Memory B cell (primary cell): ENCODE measurements around the gene SLC46A1.

Experiments
- ATAC-seq: fragments of 150-1000 bp; cut with Tn5 transposase; 2 replicates; pipeline ENCODE4 v1.10.0; 2021; ENCODE audit warnings: low read depth, mild to moderate bottlenecking, moderate library complexity
- DNase-seq, 2 donors: peaks; one replicate each; pipeline ENCODE4 v3.0.0; 2022; ENCODE audit warnings: low spot score in 2 of 2
- H3K27ac Mint-ChIP-seq: one replicate; pipeline ENCODE4 v1.8.0; 2022; ENCODE audit warnings: mild to moderate bottlenecking, moderate library complexity, mixed read lengths
- H3K27me3 Mint-ChIP-seq: one replicate; pipeline ENCODE4 v1.8.0; 2022; ENCODE audit warnings: mixed read lengths
- H3K36me3 Mint-ChIP-seq: one replicate; pipeline ENCODE4 v1.8.0; 2022; ENCODE audit warnings: mild to moderate bottlenecking, mixed read lengths
- H3K4me1 Mint-ChIP-seq: one replicate; pipeline ENCODE4 v1.8.0; 2022; ENCODE audit warnings: mixed read lengths
- H3K4me3 Mint-ChIP-seq: one replicate; pipeline ENCODE4 v1.8.0; 2022; ENCODE audit warnings: mild to moderate bottlenecking, moderate library complexity, mixed read lengths
- H3K9me3 Mint-ChIP-seq: one replicate; pipeline ENCODE4 v1.8.0; 2022; ENCODE audit warnings: mixed read lengths

The SLC46A1 gene

DNA sequence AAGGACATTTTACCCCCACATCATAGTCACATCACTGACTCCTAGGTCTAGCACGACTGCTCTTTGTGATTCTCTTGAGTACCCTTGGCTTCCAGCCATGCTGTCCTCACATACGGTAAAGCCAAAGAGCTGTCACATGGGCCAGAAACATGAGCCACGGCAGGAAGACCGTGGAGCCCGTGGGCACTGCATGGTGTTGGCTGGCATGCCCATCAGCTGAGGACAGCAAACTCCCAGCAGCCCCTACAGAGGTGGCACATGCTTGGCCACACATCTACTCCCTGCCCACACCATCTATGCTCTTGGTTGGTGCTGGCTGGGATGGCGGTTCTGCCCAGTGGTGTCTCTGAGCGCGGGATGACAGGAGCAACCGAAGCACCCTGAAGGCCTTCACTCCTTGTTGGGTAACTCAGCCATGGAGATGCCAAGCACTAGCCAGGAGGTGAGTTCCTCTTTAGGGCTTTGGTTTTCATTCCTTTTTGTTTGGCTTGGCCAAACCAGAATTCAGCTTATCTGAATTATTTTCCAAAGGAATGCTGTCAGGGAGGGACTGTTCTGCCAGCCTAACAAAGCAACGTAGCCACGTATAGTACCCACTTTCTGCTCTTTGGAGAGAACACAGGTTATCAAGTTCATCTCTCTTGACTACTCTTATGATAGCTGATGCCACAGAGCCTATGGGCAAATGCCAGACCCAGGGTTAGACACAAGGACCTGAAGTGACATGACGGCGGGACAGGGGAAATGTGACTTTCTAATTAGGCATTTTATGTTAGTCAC lies 60.4 kb downstream of the SLC46A1 start:
- DNase-seq (no peak), ATAC-seq (no peak)
- Mint-ChIP-seq H3K27ac (no peak overlapping the region), H3K4me3 (no peak overlapping the region), H3K36me3 (peaks cover 26% of the 10 kb centered on the region), H3K27me3 (no peaks in the 10 kb centered on the region), H3K4me1 (no peaks in the 10 kb centered on the region), H3K9me3 (no peaks in the 10 kb centered on the region)
